Spleen (tissue), 7 donors: ENCODE results near the gene GALNT8.

Experiments
- POLR2AphosphoS5 ChIP-seq, 3 donors: sonication (generic); formaldehyde crosslinking; IDR thresholded peaks; one replicate each; pipeline ENCODE4 v1.5.1; 2017; ENCODE audit warnings: antibody characterized with exemption in 3 of 3
- TF ChIP-seq, protein P1 (sequence below), 11 experiments: fragments of 200-600 bp in 7 of 11; fragments of 450-650 bp in 4 of 11; sonication (generic) in 4 of 11; IDR thresholded peaks in 8 of 11; conservative IDR thresholded peaks in 3 of 11; 1 replicate in 7 of 11; 2 replicates in 4 of 11; pipeline versions ENCODE4 v1.4.0 to v1.8.0; 2016 to 2021; ENCODE audit warnings: antibody characterized with exemption in 11 of 11, inconsistent platforms in 4 of 11, mild to moderate bottlenecking in 1 of 11
- donor health status: DM: no; HTN: no; CAD: no; lungs with moderate emphysema.
- donor health status: DM: no; HTN: no; CAD: no.
- donor health status: DM: no; HTN: no; CAD: no.

DNA sequence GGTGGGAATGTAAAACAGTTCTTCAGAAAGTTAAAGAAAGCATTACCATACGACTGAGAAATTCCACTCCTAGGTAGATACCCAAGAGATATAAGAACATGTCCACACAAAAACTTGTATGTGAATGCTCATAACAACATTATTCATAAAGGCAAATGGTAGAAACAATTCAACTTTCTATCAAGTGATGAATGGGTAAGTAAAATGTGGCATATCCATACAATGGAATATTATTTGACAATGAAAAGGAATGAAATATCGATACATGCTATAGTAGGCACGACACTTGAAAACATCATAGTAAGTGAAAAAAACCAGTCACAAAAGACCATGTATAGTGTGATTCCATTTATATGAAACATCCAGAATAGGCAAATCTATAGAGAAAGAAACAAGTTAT lies 71.3 kb downstream of the GALNT8 start:
- TF ChIP-seq POLR2AphosphoS5 (IDR thresholded peaks at IDR 0.05), result no peak
- TF ChIP-seq, protein P1, sequence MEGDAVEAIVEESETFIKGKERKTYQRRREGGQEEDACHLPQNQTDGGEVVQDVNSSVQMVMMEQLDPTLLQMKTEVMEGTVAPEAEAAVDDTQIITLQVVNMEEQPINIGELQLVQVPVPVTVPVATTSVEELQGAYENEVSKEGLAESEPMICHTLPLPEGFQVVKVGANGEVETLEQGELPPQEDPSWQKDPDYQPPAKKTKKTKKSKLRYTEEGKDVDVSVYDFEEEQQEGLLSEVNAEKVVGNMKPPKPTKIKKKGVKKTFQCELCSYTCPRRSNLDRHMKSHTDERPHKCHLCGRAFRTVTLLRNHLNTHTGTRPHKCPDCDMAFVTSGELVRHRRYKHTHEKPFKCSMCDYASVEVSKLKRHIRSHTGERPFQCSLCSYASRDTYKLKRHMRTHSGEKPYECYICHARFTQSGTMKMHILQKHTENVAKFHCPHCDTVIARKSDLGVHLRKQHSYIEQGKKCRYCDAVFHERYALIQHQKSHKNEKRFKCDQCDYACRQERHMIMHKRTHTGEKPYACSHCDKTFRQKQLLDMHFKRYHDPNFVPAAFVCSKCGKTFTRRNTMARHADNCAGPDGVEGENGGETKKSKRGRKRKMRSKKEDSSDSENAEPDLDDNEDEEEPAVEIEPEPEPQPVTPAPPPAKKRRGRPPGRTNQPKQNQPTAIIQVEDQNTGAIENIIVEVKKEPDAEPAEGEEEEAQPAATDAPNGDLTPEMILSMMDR (IDR thresholded peaks at IDR 0.05 in 8 of 11, conservative IDR thresholded peaks at IDR 0.05 in 3 of 11), result no peak
